HG02943 (cell line): ENCODE data around the gene RCE1.
"Not testable (repeated sequence)": the region's sequence is repeated elsewhere in the genome, so short reads cannot be mapped to it uniquely, and the experiment has no call there.

Experiments
- ATAC-seq: cut with Tn5 transposase; IDR thresholded peaks from one replicate; pipeline ENCODE4 v1.9.1; 2021; ENCODE audit warnings: mild to moderate bottlenecking, low read depth, moderate library complexity; ENCODE audit not compliant: unreplicated experiment

Gene RCE1

DNA sequence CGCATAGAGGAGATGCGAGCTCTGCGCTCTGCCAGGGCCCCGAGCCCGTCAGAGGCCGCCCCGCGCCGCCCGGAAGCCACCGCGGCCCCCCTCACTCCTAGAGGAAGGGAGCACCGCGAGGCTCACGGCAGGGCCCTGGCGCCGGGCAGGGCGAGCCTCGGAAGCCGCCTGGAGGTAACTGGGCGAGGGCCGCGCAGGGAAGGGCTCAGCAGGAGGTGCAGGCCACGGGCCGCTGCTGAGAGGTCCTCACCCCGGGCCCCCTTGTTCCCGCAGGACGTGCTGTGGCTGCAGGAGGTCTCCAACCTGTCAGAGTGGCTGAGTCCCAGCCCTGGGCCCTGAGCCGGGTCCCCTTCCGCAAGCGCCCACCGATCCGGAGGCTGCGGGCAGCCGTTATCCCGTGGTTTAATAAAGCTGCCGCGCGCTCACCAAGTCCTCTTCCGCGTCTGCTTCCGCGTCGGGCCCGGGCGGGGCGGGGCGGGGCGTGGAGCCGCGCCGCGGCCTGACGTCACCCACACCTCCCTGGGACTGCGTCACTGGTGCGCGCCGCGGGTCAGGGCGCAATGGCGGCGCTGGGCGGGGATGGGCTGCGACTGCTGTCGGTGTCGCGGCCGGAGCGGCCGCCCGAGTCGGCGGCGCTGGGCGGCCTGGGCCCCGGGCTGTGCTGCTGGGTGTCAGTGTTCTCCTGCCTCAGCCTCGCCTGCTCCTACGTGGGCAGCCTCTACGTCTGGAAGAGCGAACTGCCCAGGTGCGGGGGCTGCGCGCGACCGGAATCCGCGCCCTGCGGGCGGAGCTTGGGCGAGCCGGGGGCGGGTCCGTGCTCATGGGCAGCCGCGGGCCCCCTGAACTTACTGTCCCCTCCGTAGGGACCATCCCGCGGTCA is at the start of gene RCE1:
Gene RCE1, plus strand, starts transcription at position 546 of the 880 bp plus-strand sequence. Its CDS starts 15 bp downstream, at position 561.
- ATAC-seq = peak; percentile 56

DNA sequence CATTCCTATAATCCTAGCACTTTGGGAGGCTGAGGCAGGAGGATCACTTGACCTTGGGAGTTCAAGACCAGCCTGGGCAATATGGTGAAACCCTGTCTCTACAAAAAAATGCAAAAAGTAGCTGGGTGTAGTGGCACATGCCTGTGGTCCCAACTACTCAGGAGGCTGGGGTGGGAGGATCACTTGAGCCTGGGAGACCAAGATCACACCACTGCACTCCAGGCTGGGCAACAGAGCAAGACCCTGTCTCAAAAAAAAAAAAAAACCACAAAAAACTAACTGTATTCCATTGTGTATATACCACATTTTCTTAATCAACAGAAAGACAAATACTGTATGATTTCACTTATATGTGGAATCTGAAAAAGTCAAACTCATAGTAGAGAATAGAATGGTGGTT is 43.4 kb upstream of the RCE1 start:
- ATAC-seq = not testable (repeated sequence)

DNA sequence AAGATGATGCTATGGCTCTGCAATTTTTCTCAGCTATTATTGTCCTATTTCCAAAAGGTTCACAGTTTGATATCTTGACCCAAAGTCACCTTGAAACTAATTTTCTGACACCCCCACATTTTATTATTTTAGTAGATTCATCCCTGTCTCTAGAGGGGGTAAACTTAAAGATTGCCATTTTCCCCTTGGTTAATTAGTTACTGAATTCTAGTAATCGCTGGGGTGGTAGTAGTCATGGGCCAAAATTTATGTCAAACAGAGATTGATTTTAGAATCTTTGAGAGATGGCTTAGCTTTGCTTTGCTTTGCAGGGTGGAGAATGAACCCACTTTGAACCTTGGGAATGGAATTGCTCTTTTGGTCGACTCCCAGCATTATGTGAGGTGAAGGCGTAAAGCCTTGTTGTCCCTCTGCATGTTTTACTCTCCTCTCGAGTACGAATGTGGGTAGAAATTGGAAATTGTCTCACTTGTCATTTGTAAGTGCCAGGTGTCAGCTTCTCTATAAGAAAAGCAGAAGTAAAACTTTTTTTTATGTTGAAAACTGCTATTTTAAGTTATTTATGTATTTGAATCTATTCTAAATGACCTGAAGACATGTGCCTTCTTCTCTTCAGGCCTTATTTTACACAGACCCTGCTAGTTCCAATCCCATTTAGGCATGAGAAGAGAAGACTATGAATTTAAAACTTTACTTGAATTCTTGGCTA is 42.4 kb upstream of the RCE1 start:
- ATAC-seq = no peak

DNA sequence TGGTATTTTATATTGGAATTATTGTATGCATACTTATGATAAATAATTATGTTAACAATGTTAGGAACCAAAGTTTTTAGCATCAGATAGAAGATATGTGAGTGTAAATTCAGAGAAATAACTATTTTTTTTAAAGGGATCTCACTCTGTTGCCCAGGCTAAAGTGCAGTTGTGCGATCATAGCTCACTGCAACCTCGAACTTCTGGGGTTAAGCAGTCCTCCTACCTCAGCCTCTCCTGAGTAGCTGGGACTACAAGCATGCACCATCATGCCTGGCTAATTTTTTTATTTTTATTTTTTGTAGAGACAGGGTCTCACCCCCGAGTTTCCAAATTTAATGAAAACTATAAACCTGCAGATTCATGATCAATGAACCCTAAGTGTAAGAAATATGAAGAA is 33.6 kb upstream of the RCE1 start:
- ATAC-seq = no peak

DNA sequence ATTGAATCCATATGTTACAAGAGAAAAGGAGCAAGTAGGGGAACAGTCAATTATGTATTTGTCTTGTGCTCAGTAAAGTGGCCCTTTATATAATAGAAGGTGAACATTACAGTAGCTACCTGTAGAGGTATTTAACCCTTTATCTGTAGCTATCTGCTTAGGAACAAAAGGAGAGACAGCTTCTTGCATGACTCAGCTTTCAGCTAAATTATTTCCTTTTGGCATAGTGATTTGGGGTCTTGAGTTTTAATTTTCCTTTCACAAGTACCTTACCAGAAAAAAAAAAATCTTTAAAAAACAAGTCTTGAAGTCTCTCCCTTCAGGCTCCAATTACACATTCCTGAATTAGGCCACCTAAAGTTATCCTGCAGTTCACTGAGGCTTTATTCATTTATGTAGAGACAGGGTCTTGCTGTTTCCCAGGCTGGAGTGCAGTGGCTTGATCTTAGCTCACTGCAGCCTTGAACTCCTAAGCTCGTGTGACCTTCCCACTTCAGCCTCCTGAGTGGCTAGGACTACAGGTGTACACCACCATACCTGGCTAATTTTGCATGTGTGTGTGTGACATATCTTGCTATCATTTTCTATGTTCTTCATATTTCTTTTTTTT is 32.6 kb upstream of the RCE1 start:
- no peak for ATAC-seq

GRCh38 chr11:66814678-66815077 is 28.6 kb upstream of the RCE1 start:
- ATAC-seq = no peak

DNA sequence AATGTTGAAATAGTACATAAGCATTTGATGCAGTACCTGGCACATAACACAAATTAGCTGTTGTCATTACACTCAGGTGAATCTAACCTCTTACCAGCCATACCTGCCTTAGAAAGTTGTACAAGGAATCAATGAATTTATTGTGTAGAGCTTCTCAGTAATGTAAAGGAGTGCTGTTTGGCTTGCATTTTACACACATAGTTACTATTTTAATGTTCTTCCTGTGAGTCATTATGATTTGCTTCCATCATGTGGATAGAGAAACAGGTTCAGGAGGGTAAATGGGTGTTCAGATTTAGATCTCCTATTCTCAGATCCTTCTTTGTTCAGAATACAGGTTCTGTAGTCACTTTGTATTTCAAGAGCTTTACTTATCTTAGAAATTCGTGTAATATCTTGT is 27.6 kb upstream of the RCE1 start:
- no peak for ATAC-seq

GRCh38 chr11:66818231-66818955 is 24.8 kb upstream of the RCE1 start:
- ATAC-seq = no peak

DNA sequence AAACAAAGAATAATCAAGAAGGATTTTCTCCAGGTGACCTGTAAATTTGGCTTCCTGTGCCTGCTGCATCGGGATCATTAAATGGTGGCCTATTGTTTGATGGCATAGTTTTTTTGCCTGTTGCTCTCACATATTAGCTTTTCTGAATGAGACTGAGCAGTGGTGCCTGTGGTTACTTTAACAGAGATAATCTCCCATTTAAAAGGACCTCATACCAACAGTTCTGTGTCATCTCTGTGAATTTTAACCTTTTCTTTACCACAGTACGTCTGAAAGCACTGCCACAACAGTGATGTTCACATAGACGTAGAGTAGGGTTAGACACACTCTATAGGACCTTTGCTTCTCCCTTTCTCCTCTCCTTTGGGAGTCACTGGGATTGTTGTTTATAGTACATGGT is 22.9 kb upstream of the RCE1 start:
- ATAC-seq = no peak

GRCh38 chr11:66820901-66821300 is 22.3 kb upstream of the RCE1 start:
- ATAC-seq = no peak

- ATAC-seq = no peak
Measured at GRCh38 chr11:66823700-66824099, 19.5 kb upstream of the RCE1 start.

- not testable (repeated sequence) for ATAC-seq
Measured at GRCh38 chr11:66824573-66824972, 18.7 kb upstream of the RCE1 start.

DNA sequence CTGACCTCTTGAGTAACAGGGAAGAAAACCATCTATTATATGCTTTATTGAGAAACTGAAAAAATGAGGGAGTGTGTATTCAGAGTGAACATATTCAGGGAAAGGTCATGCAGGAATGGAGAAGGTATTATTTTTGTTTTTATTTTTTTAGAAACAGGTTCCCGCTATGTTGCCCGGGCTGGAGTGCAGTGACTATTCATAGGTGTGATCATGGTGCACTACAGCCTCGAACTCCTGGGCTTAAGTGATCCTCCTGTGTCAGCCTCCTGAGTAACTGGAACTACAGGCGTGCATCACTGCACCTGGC is 8.7 kb upstream of the RCE1 start:
- no peak for ATAC-seq

DNA sequence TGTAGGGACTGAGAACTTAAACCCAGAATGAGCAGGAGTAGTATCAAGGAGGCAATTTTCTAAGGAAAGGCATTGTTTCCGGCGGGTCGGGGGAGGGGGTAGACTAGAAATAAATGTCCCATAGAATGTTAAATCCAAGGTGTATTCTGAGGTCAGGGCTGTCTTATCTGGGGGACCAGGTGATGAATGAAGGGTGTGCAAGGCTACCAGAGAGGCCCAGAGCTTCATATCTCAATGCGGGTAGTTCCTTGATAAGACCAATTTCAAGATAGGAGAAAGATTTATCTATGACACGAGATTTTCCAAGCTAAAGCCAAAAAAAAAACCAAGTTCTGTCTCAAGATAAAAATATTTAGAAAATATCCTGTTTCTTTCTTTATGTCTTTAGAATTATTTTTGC is 8.3 kb upstream of the RCE1 start:
- ATAC-seq = no peak

DNA sequence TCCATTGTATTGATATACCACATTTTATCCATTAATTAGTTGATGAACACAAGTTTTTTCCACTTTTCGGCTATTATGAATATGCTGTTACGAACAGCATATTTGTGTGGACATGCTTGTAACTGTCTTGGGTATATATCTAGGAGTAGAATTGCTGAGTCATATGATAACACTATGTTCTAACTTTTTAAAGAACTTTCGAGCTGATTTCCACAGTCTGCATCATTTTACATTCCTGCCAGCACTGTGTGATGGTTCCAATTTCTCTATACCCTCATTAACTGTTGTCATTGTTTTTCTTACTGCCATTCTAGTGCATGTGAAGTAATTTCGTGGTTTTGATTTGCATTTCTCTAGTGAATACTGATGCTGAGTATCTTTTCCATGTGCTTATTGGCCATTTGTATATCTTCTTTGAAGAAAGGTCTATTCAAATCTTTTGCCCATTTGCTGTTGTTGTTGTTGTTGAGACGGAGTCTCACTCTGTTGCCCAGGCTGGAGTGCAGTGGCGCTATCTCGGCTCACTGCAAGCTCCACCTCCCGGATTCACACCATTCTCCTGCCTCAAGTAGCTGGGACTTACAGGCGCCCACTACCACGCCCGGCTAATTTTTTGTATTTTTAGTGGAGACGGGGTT is 7.4 kb upstream of the RCE1 start:
- ATAC-seq = no peak

DNA sequence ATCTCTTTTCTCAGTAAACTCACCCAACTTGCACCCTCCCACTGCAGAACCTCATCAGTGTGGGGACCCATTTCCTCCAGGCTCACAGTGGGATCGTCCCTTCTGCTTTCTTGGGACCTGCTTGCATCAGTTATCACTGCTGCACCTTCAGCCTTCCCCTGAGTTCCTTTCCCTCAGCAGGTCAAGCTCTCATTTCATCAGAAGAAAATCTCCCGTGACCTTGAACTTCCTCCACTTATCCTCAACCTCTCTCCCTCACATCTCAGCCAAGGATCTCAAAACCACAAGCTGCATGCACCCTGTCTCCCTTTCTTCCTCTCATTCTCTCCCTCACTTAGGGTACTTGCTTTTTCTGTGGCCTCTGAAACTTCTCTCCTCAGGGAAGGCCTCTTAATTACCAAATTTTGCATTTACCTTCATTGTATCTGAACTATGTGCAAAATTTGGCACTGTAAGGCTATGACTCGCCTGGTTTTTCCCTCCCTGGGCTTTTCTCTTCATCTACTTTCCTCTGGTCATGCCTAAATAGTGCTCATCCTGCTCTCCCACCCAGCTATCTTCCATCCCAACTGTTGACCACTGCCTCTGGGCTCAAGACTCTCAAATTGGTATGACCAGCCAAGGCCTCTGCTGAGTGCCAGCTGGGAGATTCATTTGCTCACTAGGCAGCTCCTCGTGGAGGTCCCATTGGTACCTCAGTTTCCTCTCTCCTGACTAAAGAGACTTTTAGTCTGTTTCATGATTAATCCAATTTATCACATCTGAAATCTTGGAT is 2.7 kb upstream of the RCE1 start:
- ATAC-seq = no peak

GRCh38 chr11:66841861-66842260 is 1.4 kb upstream of the RCE1 start:
- ATAC-seq = no peak

DNA sequence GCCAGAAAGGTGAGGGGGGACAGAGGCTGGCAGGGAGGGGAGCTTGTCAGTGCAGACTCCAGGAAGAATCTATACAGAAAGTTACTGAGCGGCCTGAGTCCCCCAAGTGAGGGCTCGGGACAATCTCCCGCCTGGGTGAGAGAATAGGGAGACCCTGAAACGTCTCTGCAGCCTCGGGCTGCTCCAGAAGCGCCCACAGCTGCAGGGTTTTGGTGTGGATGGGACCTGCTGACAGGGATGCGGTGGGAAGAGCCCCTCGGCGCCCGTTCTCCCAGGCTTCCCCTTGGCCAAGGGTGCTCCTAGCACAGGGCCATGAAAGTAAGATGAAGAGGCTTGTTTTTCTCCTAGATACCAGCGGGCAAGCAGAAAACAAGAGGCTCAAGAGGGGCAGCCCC is 743 bp upstream of the RCE1 start:
- no peak for ATAC-seq

DNA sequence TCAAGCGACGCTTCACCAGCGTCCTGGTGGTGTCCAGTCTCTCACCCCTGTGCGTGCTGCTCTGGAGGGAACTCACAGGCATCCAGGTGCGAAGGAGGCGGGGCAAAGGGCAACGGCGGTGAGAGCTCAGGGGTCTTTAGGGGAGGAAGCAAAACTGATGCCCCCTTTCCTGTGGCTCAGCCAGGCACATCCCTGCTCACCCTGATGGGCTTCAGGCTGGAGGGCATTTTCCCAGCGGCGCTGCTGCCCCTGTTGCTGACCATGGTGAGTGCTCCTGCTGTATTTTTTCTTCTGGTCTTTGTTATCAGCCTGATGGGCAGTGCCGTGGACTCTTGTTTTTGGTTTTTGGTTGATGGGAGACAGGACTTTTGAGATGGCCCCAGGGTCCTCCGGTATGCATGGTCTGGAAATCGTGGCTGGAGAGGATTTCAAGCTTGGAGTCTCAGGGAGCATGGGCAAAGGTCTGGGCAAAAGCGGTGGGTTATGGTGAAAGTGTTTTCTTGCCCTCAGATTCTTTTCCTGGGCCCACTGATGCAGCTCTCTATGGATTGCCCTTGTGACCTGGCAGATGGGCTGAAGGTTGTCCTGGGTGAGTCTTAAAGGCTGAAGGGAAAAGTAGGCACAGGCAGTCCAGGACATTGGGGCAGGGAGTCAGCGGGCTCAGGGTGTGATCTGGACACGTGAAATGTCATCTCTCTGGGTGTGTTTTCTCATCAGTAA is 695 bp downstream of the RCE1 start:
- no peak for ATAC-seq
